SU-DHL-6 (cell line): ENCODE results near the gene CDK3.

Source experiments
- H2AFZ ChIP-seq: fragments of 200-600 bp; sonication (generic); 2 replicates; pipeline ENCODE4 v1.6.1; 2014; ENCODE audit warnings: low read depth, mild to moderate bottlenecking, moderate library complexity, mixed read lengths, antibody characterized with exemption, low read length; ENCODE audit not compliant: severe bottlenecking
- H3F3A ChIP-seq: fragments of 200-600 bp; shearing (Covaris generic); 2 replicates; pipeline ENCODE4 v1.6.0; 2016; ENCODE audit warnings: antibody characterized with exemption, mild to moderate bottlenecking; ENCODE audit not compliant: insufficient read depth
- H3K27ac ChIP-seq: fragments of 200-600 bp; sonication (generic); 2 replicates; pipeline ENCODE4 v1.5.1; 2016; ENCODE audit warnings: low read depth, mild to moderate bottlenecking, low read length, moderate library complexity, mixed read lengths
- H3K27me3 ChIP-seq: fragments of 200-600 bp; sonication (generic), shearing (Covaris generic); 2 replicates; pipeline ENCODE4 v1.6.0; 2014; ENCODE audit warnings: mild to moderate bottlenecking, low read length
- H3K36me3 ChIP-seq: fragments of 200-600 bp; sonication (generic); 2 replicates; pipeline ENCODE4 v1.6.1; 2014; ENCODE audit warnings: mild to moderate bottlenecking, low read length, mixed read lengths
- H3K4me2 ChIP-seq: fragments of 300-600, 200-600 bp; shearing (Covaris generic), sonication (generic); 2 replicates; pipeline ENCODE4 v1.6.0; 2014; ENCODE audit warnings: low read length, low read depth, mild to moderate bottlenecking; ENCODE audit not compliant: poor library complexity, severe bottlenecking
- H3K4me3 ChIP-seq: fragments of 200-600 bp; sonication (generic); 2 replicates; pipeline ENCODE4 v1.5.1; 2014; ENCODE audit warnings: antibody characterized with exemption, low read length, mild to moderate bottlenecking, mixed read lengths; ENCODE audit not compliant: insufficient read depth, poor library complexity, severe bottlenecking
- H3K79me2 ChIP-seq: fragments of 200-600 bp; sonication (generic); 2 replicates; pipeline ENCODE4 v1.6.1; 2014; ENCODE audit warnings: mild to moderate bottlenecking, low read length, moderate library complexity; ENCODE audit not compliant: insufficient read depth
- H3K9ac ChIP-seq: fragments of 200-600 bp; sonication (generic); 2 replicates; pipeline ENCODE4 v1.7.0; 2014; ENCODE audit warnings: mild to moderate bottlenecking, low read length
- H3K9me2 ChIP-seq: fragments of 200-600 bp; sonication (generic); replicated peaks from 2 replicates; pipeline ENCODE4 v1.6.1; 2014; ENCODE audit warnings: low read length; ENCODE audit not compliant: insufficient read depth
- H3K9me3 ChIP-seq: fragments of 200-600 bp; sonication (generic); 2 replicates; pipeline ENCODE4 v1.6.1; 2014; ENCODE audit warnings: low read length, mixed read lengths; ENCODE audit not compliant: insufficient read depth
- H4K20me1 ChIP-seq: fragments of 200-600 bp; sonication (generic); 2 replicates; pipeline ENCODE4 v1.6.1; 2014; ENCODE audit warnings: low read depth, mild to moderate bottlenecking, antibody characterized with exemption, low read length, moderate library complexity, mixed read lengths
- CTCF ChIP-seq: fragments of 200-600 bp; sonication (generic); IDR thresholded peaks from one replicate; pipeline ENCODE4 v1.5.1; 2017; ENCODE audit warnings: antibody characterized with exemption, mild to moderate bottlenecking, low read length, moderate library complexity; ENCODE audit not compliant: insufficient read depth, poor library complexity, severe bottlenecking
- EZH2phosphoT487 ChIP-seq: fragments of 200-600 bp; sonication (generic), shearing (Covaris generic); conservative IDR thresholded peaks from 2 replicates; pipeline ENCODE4 v1.6.1; 2018; ENCODE audit warnings: mild to moderate bottlenecking, antibody characterized with exemption, low read length, moderate library complexity, mixed read lengths

CDK3 gene

DNA sequence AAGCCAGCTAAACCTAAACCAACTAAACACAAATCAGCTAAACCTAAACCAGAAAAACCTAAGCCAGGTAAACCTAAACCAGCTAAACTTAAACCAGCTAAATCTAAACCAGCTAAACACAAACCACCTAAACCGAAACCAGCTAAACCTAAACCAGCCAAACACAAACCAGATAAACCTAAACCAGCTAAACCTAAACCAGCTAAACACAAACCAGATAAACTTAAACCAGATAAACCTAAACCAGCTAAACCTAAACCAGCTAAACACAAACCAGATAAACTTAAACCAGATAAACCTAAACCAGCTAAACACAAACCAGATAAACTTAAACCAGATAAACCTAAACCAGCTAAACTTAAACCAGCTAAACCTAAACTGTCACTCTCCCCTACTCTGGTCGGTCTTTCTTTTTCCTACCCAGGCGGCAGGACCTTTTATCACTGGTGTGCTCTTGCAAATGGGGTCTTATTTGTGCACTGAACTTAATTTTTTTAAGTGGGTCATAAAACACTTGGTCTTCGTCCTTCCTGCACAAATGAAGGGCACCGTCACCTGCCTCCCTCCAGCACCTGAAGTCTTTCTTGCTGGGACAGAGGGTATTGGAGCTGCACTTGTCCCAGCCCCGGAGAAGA lies 19.3 kb downstream of the CDK3 start:
- no peaks in the 10 kb centered on the region for H3K27me3 ChIP-seq
- 0 out of 2 replicates have a peak, but pooled peaks cover 4% of the 10 kb centered on the region for H3F3A ChIP-seq
- no peaks in the 10 kb centered on the region for H3K9me3 ChIP-seq
- no peak overlapping the region for H2AFZ ChIP-seq
- no peaks in the 10 kb centered on the region for H3K79me2 ChIP-seq
- H3K4me3 ChIP-seq = no peak overlapping the region
- no peak overlapping the region for H3K4me2 ChIP-seq
- no peaks in the 10 kb centered on the region for H3K36me3 ChIP-seq
- H3K9me2 ChIP-seq = no peaks in the 10 kb centered on the region
- no peak for TF ChIP-seq CTCF
- TF ChIP-seq EZH2phosphoT487 = no peak
- no peak overlapping the region for H3K9ac ChIP-seq
- H3K27ac ChIP-seq = no peak overlapping the region
- H4K20me1 ChIP-seq = no peaks in the 10 kb centered on the region

DNA sequence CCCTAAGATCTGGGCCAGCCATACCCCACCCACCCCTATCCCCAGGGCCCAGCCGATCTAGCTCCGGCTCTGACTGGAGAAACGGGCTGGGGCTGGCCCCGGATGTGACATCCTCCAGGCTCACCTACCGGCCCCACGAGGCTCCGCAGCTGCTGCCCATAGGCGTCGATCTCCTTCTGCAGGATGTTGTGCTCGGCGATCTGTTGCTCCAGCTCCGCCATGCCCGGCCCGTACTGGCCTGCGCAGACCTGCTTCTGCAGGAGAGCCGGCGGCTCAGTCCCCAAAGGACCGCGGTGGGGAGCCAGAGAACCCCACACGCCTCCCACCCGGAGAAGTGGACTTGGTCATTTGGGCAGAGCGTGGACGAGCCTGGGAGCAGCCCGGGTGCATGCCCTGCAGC lies 21.6 kb downstream of the CDK3 start:
- no peaks in the 10 kb centered on the region for H4K20me1 ChIP-seq
- TF ChIP-seq EZH2phosphoT487 (no peak), CTCF (no peak)
- H3K4me2 ChIP-seq = no peak overlapping the region
- no peaks in the 10 kb centered on the region for H3K79me2 ChIP-seq
- H3K4me3 ChIP-seq = no peak overlapping the region
- no peaks in the 10 kb centered on the region for H3K27me3 ChIP-seq
- no peaks in the 10 kb centered on the region for H3K9me3 ChIP-seq
- 0 out of 2 replicates have a peak, but pooled peaks cover 4% of the 10 kb centered on the region for H3F3A ChIP-seq
- H2AFZ ChIP-seq = no peak overlapping the region
- H3K36me3 ChIP-seq = no peaks in the 10 kb centered on the region
- H3K27ac ChIP-seq = no peak overlapping the region
- H3K9me2 ChIP-seq = no peaks in the 10 kb centered on the region
- no peak overlapping the region for H3K9ac ChIP-seq

DNA sequence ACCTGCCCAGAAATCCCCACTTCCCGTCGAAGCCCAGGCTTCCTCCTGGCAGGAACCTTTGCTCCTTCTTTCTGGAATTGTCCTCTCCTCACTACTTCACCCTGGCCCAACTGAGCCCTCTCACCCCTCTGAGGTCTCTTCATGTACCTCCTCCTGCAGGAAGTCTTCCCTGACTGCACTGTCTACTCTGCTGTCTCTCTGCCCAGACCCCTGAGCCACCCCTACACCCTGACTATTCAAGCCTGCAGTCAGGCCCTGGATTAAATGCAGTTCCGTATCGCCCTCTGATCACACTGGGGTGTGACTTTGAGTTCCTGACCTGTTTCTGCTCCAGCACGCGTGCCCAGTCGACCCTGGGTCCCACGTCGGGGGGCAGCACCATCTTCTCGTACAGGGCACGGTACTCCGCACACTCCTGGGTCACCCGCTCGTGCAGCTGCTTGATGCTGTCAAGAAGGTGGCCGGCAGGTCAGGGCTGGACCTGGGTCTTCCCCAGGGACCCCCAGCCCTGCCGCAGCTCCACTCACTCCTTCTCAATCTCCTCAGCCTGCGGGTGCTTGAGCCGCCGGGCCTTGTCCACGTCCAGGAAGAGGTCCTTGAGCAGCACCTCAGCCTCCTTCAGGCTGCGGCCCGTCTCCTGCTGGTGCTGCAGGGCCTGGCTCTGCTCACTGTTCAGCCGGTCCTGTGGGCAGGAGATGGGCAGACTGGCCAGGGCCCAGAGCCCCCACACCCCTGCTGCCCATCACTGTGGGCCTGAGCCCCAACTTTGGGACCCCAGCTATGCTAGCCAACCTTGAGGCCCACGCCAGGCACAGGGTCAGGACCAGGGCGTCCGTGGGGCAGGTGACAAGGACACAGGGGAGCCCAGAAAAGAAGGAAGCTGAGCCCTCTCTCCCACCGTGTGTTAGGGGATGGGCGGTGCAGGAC lies 22.6 kb downstream of the CDK3 start:
- Histone ChIP-seq H3K27ac (no peak overlapping the region), H3K9me2 (no peaks in the 10 kb centered on the region), H3K36me3 (no peaks in the 10 kb centered on the region), H3K4me2 (no peak overlapping the region), H3F3A (0 out of 2 replicates have a peak, but pooled peaks cover 4% of the 10 kb centered on the region), H3K27me3 (no peaks in the 10 kb centered on the region), H3K9me3 (no peaks in the 10 kb centered on the region), H4K20me1 (no peaks in the 10 kb centered on the region), H3K79me2 (no peaks in the 10 kb centered on the region), H2AFZ (no peak overlapping the region), H3K9ac (no peak overlapping the region), H3K4me3 (no peak overlapping the region)
- TF ChIP-seq EZH2phosphoT487 = no peak
- TF ChIP-seq CTCF = no peak
